OCI-LY3 (cell line): Measurements from ENCODE around the gene MAPT.

Source experiments
- H2AFZ ChIP-seq: fragments of 200-600, 300-600 bp; shearing (Covaris generic); 2 replicates; pipeline ENCODE4 v1.6.0; 2014; ENCODE audit warnings: antibody characterized with exemption, low read depth, low read length
- H3K27ac ChIP-seq: fragments of 200-600, 300-600 bp; sonication (generic); 2 replicates; pipeline ENCODE4 v1.5.1; 2014; ENCODE audit warnings: mild to moderate bottlenecking, low read length, moderate library complexity, mixed read lengths
- H3K27me3 ChIP-seq: fragments of 200-600, 300-600 bp; sonication (generic); 2 replicates; pipeline ENCODE4 v1.6.1; 2014; ENCODE audit warnings: low read depth, low read length, mixed read lengths
- H3K36me3 ChIP-seq: fragments of 200-600, 300-600 bp; sonication (generic); replicated peaks from 2 replicates; pipeline ENCODE3; 2014; ENCODE audit warnings: low read depth, low read length, mixed read lengths
- H3K4me1 ChIP-seq: fragments of 300-600, 200-600 bp; sonication (generic); 2 replicates; pipeline ENCODE4 v1.6.1; 2014; ENCODE audit warnings: low read length, mixed read lengths
- H3K4me2 ChIP-seq: fragments of 200-600, 300-600 bp; sonication (generic); 2 replicates; pipeline ENCODE4 v1.6.1; 2014; ENCODE audit warnings: low read length, mixed read lengths
- H3K4me3 ChIP-seq: fragments of 300-600, 200-600 bp; sonication (generic); 2 replicates; pipeline ENCODE4 v1.5.1; 2014; ENCODE audit warnings: antibody characterized with exemption, mild to moderate bottlenecking, low read length, moderate library complexity
- H3K79me2 ChIP-seq: fragments of 300-600, 200-600 bp; shearing (Covaris generic); 2 replicates; pipeline ENCODE4 v1.6.1; 2014; ENCODE audit warnings: mild to moderate bottlenecking, low read length, mixed read lengths
- H3K9ac ChIP-seq: fragments of 300-600, 200-600 bp; shearing (Covaris generic); 2 replicates; pipeline ENCODE4 v1.6.0; 2014; ENCODE audit warnings: mild to moderate bottlenecking, low read length, moderate library complexity
- H3K9me3 ChIP-seq: fragments of 200-600, 300-600 bp; shearing (Covaris generic); 2 replicates; pipeline ENCODE4 v1.6.1; 2014; ENCODE audit warnings: low read length, mixed read lengths; ENCODE audit not compliant: insufficient read depth
- H4K20me1 ChIP-seq: fragments of 200-600, 300-600 bp; sonication (generic); 2 replicates; pipeline ENCODE4 v1.6.1; 2016; ENCODE audit warnings: low read length, mixed read lengths; ENCODE audit not compliant: insufficient read depth
- CTCF ChIP-seq: fragments of 200-600, 300-600 bp; sonication (generic); IDR thresholded peaks from 2 replicates; pipeline ENCODE4 v1.5.1; 2014; ENCODE audit warnings: antibody characterized with exemption, low read length, low read depth
- EZH2phosphoT487 ChIP-seq: fragments of 200-600 bp; shearing (Covaris generic); IDR thresholded peaks from 2 replicates; pipeline ENCODE4 v1.6.1; 2018; ENCODE audit warnings: antibody characterized with exemption, mixed run types, low read depth

MAPT gene

GRCh38 chr17:45992175-45992574, 97.8 kb downstream of the MAPT start:
- no peak overlapping the region for H2AFZ ChIP-seq
- no peak overlapping the region for H3K27ac ChIP-seq
- H3K9me3 ChIP-seq = no peaks in the 10 kb centered on the region
- no peak overlapping the region for H3K4me3 ChIP-seq
- TF ChIP-seq CTCF = no peak
- no peak for TF ChIP-seq EZH2phosphoT487
- no peak overlapping the region for H3K4me2 ChIP-seq
- H3K9ac ChIP-seq = no peak overlapping the region
- H3K27me3 ChIP-seq = no peaks in the 10 kb centered on the region
- no peaks in the 10 kb centered on the region for H3K79me2 ChIP-seq
- no peaks in the 10 kb centered on the region for H4K20me1 ChIP-seq
- H3K36me3 ChIP-seq = no peaks in the 10 kb centered on the region
- H3K4me1 ChIP-seq = no peaks in the 10 kb centered on the region

GRCh38 chr17:45992904-45993303, 98.5 kb downstream of the MAPT start:
- Histone ChIP-seq H3K27ac (no peak overlapping the region), H3K9ac (no peak overlapping the region), H3K4me2 (no peak overlapping the region), H3K27me3 (no peaks in the 10 kb centered on the region), H3K79me2 (no peaks in the 10 kb centered on the region), H3K36me3 (no peaks in the 10 kb centered on the region), H3K4me3 (no peak overlapping the region), H3K9me3 (no peaks in the 10 kb centered on the region), H2AFZ (no peak overlapping the region), H3K4me1 (no peaks in the 10 kb centered on the region), H4K20me1 (no peaks in the 10 kb centered on the region)
- TF ChIP-seq CTCF (no peak), EZH2phosphoT487 (no peak)

DNA sequence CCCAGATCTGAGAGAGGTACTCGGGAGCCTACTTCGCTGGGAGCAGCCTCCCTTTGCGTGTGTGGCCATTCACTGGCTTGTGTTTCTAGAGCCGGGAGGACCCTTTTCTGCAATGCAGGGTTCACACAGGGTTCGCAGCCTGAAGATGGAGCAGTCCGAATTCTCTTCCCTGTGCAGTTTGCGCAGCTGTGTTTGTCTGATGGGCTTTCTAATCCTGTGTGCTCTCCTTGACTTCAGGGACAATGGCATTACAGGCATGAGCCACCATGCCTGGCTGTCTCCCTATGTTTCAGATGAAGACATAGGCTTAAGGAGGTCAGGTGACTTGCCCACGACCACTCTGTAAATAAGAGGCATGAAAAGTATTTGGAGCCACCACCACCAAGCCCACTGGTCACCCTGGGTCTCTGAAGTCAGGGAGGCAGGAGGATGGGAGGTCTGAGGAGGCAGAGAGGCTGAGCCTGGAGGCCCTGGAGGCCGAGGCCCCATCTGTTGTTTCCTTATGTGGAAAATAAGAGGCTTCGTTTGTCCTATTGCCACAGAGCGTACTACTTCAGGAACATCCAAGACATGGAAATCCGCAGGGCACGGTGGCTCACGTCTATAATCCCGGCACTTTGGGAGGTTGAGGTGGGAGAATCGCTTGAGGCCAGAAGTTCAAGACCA, 99.7 kb downstream of the MAPT start:
- Histone ChIP-seq H3K27me3 (no peaks in the 10 kb centered on the region), H3K36me3 (no peaks in the 10 kb centered on the region), H3K9ac (no peak overlapping the region), H3K4me1 (no peaks in the 10 kb centered on the region), H3K4me3 (no peak overlapping the region), H3K79me2 (no peaks in the 10 kb centered on the region), H4K20me1 (no peaks in the 10 kb centered on the region), H2AFZ (no peak overlapping the region), H3K27ac (no peak overlapping the region), H3K9me3 (no peaks in the 10 kb centered on the region), H3K4me2 (no peak overlapping the region)
- TF ChIP-seq CTCF (no peak), EZH2phosphoT487 (no peak)

GRCh38 chr17:45994987-45995386, 100.6 kb downstream of the MAPT start:
- H3K36me3 ChIP-seq = no peaks in the 10 kb centered on the region
- no peaks in the 10 kb centered on the region for H3K27me3 ChIP-seq
- no peak overlapping the region for H3K27ac ChIP-seq
- H2AFZ ChIP-seq = no peak overlapping the region
- no peak overlapping the region for H3K4me2 ChIP-seq
- no peaks in the 10 kb centered on the region for H3K9me3 ChIP-seq
- no peak for TF ChIP-seq EZH2phosphoT487
- no peak for TF ChIP-seq CTCF
- H3K4me1 ChIP-seq = no peaks in the 10 kb centered on the region
- no peak overlapping the region for H3K9ac ChIP-seq
- H3K4me3 ChIP-seq = no peak overlapping the region
- no peaks in the 10 kb centered on the region for H3K79me2 ChIP-seq
- H4K20me1 ChIP-seq = no peaks in the 10 kb centered on the region
